SK-N-SH (cell line): Measurements from ENCODE around the gene SFT2D3. TPM values are rescaled to one million over a fixed set of nuclear protein-coding genes. Genes with fewer than 3 reads are reported as not detected.

ENCODE experiments used
- CTCF ChIA-PET: fragments of 300-600, 350-600 bp; formaldehyde crosslinking; extraction: SDS; loops from one replicate; lab custom pipeline; 2021; lab: Yijun Ruan, JAX
- POLR2A ChIA-PET: fragments of 350-600 bp; sonication (Branson Sonifier 250); formaldehyde crosslinking; extraction: SDS; loops from one replicate; lab custom pipeline; 2020; ENCODE audit warnings: antibody characterized with exemption, inconsistent platforms; lab: Yijun Ruan, JAX
- DNase-seq: peaks from one replicate; pipeline ENCODE4 v3.0.0; 2012
- H2AFZ ChIP-seq: fragments of 200-600 bp; sonication (generic); 2 replicates; pipeline ENCODE4 v1.8.1; 2016; ENCODE audit warnings: antibody characterized with exemption, mild to moderate bottlenecking, low read depth
- H3F3A ChIP-seq: fragments of 200-600 bp; sonication (generic); replicated peaks from 2 replicates; pipeline ENCODE3; 2016; ENCODE audit warnings: antibody characterized with exemption, mild to moderate bottlenecking; ENCODE audit not compliant: insufficient read depth
- H3K27ac ChIP-seq, 2 experiments: fragments of 200-500 bp in 1 of 2; fragments of 200-600 bp in 1 of 2; sonication (Bioruptor generic) in 1 of 2; sonication (generic), shearing (Covaris generic) in 1 of 2; 2 replicates each; pipeline versions ENCODE4 v1.5.1 to v1.6.1; 2014 to 2016; ENCODE audit warnings: low read depth in 2 of 2, inconsistent platforms in 1 of 2, low read length in 1 of 2, mild to moderate bottlenecking in 1 of 2, mixed read lengths in 1 of 2
- H3K27me3 ChIP-seq: fragments of 200-600 bp; sonication (generic), shearing (Covaris generic); 2 replicates; pipeline ENCODE4 v1.6.1; 2016; ENCODE audit warnings: mixed run types; ENCODE audit not compliant: insufficient read depth
- H3K36me3 ChIP-seq, 2 experiments: fragments of 200-500 bp in 1 of 2; fragments of 200-600 bp in 1 of 2; sonication (Bioruptor generic) in 1 of 2; sonication (generic) in 1 of 2; replicated peaks in 1 of 2; 2 replicates each; pipeline versions ENCODE3 to v1.5.1; 2014 to 2016; ENCODE audit warnings: low read length in 1 of 2, mild to moderate bottlenecking in 1 of 2; ENCODE audit not compliant: insufficient read depth in 2 of 2, control insufficient read depth in 1 of 2
- H3K4me1 ChIP-seq, 2 experiments: fragments of 200-500 bp in 1 of 2; fragments of 200-600 bp in 1 of 2; sonication (Bioruptor generic) in 1 of 2; sonication (generic), shearing (Covaris generic) in 1 of 2; 2 replicates each; pipeline versions ENCODE4 v1.5.1 to v1.6.1; 2014 to 2016; ENCODE audit warnings: low read depth in 1 of 2, low read length in 1 of 2, mixed run types in 1 of 2; ENCODE audit not compliant: insufficient read depth in 2 of 2, control insufficient read depth in 1 of 2
- H3K4me2 ChIP-seq: fragments of 200-600 bp; sonication (generic), shearing (Covaris generic); 2 replicates; pipeline ENCODE4 v1.6.1; 2017; ENCODE audit warnings: mixed run types
- H3K4me3 ChIP-seq, 2 experiments: fragments of 200-500 bp in 1 of 2; fragments of 200-600 bp in 1 of 2; sonication (Bioruptor generic) in 1 of 2; sonication (generic), shearing (Covaris generic) in 1 of 2; 2 replicates each; pipeline versions ENCODE4 v1.5.1 to v1.8.1; 2014 to 2016; ENCODE audit warnings: low read depth in 2 of 2, inconsistent platforms in 1 of 2, low read length in 1 of 2, mild to moderate bottlenecking in 1 of 2, mixed read lengths in 1 of 2, moderate library complexity in 1 of 2
- H3K79me2 ChIP-seq: fragments of 200-600 bp; sonication (generic); 2 replicates; pipeline ENCODE4 v1.8.1; 2017; ENCODE audit warnings: mild to moderate bottlenecking; ENCODE audit not compliant: insufficient read depth
- H3K9ac ChIP-seq: fragments of 200-600 bp; sonication (generic); 2 replicates; pipeline ENCODE4 v1.6.1; 2017; ENCODE audit warnings: mixed run types
- H3K9me2 ChIP-seq: fragments of 200-600 bp; sonication (generic); 2 replicates; pipeline ENCODE4 v1.6.1; 2017; ENCODE audit warnings: mixed run types
- H3K9me3 ChIP-seq: fragments of 200-600 bp; sonication (generic); 2 replicates; pipeline ENCODE4 v1.6.1; 2017; ENCODE audit warnings: mixed run types, mild to moderate bottlenecking, moderate library complexity
- H4K20me1 ChIP-seq: fragments of 200-600 bp; sonication (generic); 2 replicates; pipeline ENCODE4 v1.6.1; 2017; ENCODE audit warnings: mild to moderate bottlenecking, mixed run types; ENCODE audit not compliant: insufficient read depth
- CHD2 ChIP-seq: fragments of 150-350 bp; IDR thresholded peaks from 2 replicates; pipeline ENCODE4 v1.6.1; 2018; ENCODE audit warnings: low read length; ENCODE audit not compliant: partially characterized antibody
- MEF2A ChIP-seq: IDR thresholded peaks from 2 replicates; pipeline ENCODE4 v1.4.0; 2012; ENCODE audit warnings: low read depth, borderline replicate concordance
- NFIC ChIP-seq: IDR thresholded peaks from 2 replicates; pipeline ENCODE4 v1.4.0; 2012; ENCODE audit warnings: borderline replicate concordance
- NRF1 ChIP-seq: IDR thresholded peaks from 2 replicates; pipeline ENCODE4 v1.6.1; 2012; ENCODE audit warnings: low read depth, mild to moderate bottlenecking, low read length
- RAD21 ChIP-seq: IDR thresholded peaks from 2 replicates; pipeline ENCODE4 v1.6.1; 2012; ENCODE audit warnings: mild to moderate bottlenecking, low read length
- RXRA ChIP-seq: IDR thresholded peaks from 2 replicates; pipeline ENCODE4 v1.4.0; 2012; ENCODE audit warnings: low read depth, mild to moderate bottlenecking, borderline replicate concordance
- SIN3A ChIP-seq: IDR thresholded peaks from 2 replicates; pipeline ENCODE4 v1.6.1; 2012; ENCODE audit warnings: low read depth, mild to moderate bottlenecking, low read length, moderate library complexity, borderline replicate concordance
- TCF12 ChIP-seq: IDR thresholded peaks from 2 replicates; pipeline ENCODE4 v1.4.0; 2012
- TEAD4 ChIP-seq: IDR thresholded peaks from 2 replicates; pipeline ENCODE4 v1.4.0; 2012; ENCODE audit warnings: mild to moderate bottlenecking, borderline replicate concordance; ENCODE audit not compliant: insufficient read depth
- WGBS: methylation state at CpG from one replicate; pipeline ENCODE4 v1.1.6; 2017; ENCODE audit warnings: low lambda C conversion rate; 5-methylcytosine and 5-hydroxymethylcytosine counted together
- polyA plus RNA-seq, 3 experiments: library from polyadenylated mRNA; depleted of rRNA; stranded (reverse); fragments of >200 nt; gene quantifications; 2 replicates each; pipeline ENCODE4 v1.2.3, GENCODE V29; 2012
- TF ChIP-seq, protein P1 (sequence below): IDR thresholded peaks from 2 replicates; pipeline ENCODE4 v1.6.1; 2012; ENCODE audit warnings: mild to moderate bottlenecking, low read depth, low read length, moderate library complexity
- TF ChIP-seq, protein P2 (sequence below): fragments of 150-350 bp; IDR thresholded peaks from 2 replicates; pipeline ENCODE4 v1.6.1; 2016; ENCODE audit warnings: mild to moderate bottlenecking, low read depth, low read length
- TF ChIP-seq, protein P3 (sequence below): fragments of 200-600 bp; sonication (generic); IDR thresholded peaks from 2 replicates; pipeline ENCODE4 v1.6.1; 2017; ENCODE audit warnings: antibody characterized with exemption, mild to moderate bottlenecking, moderate library complexity

SFT2D3 gene
- polyA plus RNA-seq, 1 of the 3 experiments (the other 2 are of a cell fraction) = 3.2 TPM

DNA sequence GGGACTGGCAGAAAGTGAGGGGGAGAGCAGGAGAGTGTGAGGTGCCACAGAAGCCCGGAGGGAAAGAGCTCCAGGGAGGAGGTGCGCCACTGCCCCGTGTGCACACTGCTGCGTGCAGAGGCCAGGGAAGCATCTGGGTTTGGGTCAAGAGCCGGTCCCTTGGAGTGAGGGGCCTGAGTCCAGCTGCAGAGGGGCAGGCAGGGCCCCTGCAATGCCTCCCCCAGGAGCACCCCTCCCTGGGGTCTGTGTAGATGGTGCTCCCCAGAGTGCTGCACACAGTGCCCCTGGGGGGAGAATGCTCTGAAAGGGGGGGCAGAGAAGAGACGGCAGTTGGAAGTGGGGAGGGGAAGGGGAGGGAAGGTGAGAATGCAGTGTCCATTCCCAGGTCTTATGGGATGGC, 22.3 kb upstream of the SFT2D3 start:
- H3K9ac ChIP-seq = no peak overlapping the region
- H3K27me3 ChIP-seq = peaks cover 14% of the 10 kb centered on the region; the same call in 1 of the 2 replicates
- peak; percentile 25 for DNase-seq
- TF ChIP-seq RXRA = no peak
- TF ChIP-seq, protein P1, sequence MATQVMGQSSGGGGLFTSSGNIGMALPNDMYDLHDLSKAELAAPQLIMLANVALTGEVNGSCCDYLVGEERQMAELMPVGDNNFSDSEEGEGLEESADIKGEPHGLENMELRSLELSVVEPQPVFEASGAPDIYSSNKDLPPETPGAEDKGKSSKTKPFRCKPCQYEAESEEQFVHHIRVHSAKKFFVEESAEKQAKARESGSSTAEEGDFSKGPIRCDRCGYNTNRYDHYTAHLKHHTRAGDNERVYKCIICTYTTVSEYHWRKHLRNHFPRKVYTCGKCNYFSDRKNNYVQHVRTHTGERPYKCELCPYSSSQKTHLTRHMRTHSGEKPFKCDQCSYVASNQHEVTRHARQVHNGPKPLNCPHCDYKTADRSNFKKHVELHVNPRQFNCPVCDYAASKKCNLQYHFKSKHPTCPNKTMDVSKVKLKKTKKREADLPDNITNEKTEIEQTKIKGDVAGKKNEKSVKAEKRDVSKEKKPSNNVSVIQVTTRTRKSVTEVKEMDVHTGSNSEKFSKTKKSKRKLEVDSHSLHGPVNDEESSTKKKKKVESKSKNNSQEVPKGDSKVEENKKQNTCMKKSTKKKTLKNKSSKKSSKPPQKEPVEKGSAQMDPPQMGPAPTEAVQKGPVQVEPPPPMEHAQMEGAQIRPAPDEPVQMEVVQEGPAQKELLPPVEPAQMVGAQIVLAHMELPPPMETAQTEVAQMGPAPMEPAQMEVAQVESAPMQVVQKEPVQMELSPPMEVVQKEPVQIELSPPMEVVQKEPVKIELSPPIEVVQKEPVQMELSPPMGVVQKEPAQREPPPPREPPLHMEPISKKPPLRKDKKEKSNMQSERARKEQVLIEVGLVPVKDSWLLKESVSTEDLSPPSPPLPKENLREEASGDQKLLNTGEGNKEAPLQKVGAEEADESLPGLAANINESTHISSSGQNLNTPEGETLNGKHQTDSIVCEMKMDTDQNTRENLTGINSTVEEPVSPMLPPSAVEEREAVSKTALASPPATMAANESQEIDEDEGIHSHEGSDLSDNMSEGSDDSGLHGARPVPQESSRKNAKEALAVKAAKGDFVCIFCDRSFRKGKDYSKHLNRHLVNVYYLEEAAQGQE = no peak
- TF ChIP-seq TEAD4 = no peak
- H3K9me2 ChIP-seq = no peaks in the 10 kb centered on the region
- CTCF ChIA-PET = interaction anchor here (5.2 kb wide), 1 partner anchor 18 kb away, joined by 19 read pairs; no protein-coding TSS in a partner anchor
- 88% methylated on average over 3 of the region's 6 CpGs for WGBS
- no peak overlapping the region for H3K4me3 ChIP-seq
- H3K36me3 ChIP-seq = no peaks in the 10 kb centered on the region
- H3K9me3 ChIP-seq = no peaks in the 10 kb centered on the region
- H3K4me1 ChIP-seq = peaks cover 0 to 9% of the 10 kb centered on the region in 2 experiments; a peak in 1 of 4 replicates
- H3F3A ChIP-seq = no peaks in the 10 kb centered on the region
- no peaks in the 10 kb centered on the region for H4K20me1 ChIP-seq
- H3K27ac ChIP-seq = no peak overlapping the region
- H3K79me2 ChIP-seq = no peaks in the 10 kb centered on the region
- H2AFZ ChIP-seq = no peak overlapping the region
- POLR2A ChIA-PET = no interaction called here
- no peak overlapping the region for H3K4me2 ChIP-seq

DNA sequence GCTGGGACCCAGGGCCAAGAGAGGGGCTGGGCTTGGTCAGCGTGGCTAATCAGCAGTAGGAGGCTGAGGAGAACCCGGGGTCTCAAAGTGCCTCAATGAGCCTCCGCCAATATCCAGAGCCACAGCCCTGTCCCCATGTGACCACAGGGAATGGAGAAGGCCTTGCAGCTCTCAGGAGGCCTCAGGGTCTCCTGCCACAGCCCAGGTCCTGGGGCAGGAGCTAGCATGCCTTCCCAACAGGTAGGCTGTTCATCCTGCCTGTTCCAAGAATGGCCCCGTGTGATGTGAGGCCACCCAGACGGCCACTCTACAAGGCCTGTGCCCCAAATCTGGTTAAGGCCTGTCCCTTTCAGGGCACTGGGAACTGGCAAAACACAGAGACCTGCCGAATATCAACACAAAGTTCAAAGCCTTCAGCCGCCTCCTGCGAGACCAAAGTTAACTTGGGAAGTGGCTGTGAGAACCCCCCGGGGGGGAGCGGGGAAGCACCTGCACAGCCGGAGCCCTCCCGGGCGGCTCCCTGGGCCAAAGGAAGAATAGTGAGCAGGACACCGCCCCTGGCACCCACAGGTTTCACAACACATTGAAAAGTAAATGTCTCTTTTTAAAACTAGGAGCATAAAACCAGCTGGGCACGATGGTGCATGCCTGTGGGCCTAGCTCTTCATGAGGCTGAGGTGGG, 21.5 kb upstream of the SFT2D3 start:
- no peak overlapping the region for H3K9ac ChIP-seq
- H3K27ac ChIP-seq = no peak overlapping the region
- no peaks in the 10 kb centered on the region for H3K9me2 ChIP-seq
- peak; percentile 32 for DNase-seq
- ChIA-PET POLR2A (no interaction called here), CTCF (interaction anchor here (1.3 to 5.2 kb wide), 3 partner anchors 17 to 30 kb away, joined by 3 to 19 read pairs (median 12); no protein-coding TSS in a partner anchor)
- no peak overlapping the region for H2AFZ ChIP-seq
- no peaks in the 10 kb centered on the region for H3K36me3 ChIP-seq
- no peak overlapping the region for H3K4me2 ChIP-seq
- WGBS = 81% methylated on average over 9 of the region's 15 CpGs
- H3K79me2 ChIP-seq = no peaks in the 10 kb centered on the region
- no peaks in the 10 kb centered on the region for H3F3A ChIP-seq
- H4K20me1 ChIP-seq = no peaks in the 10 kb centered on the region
- peaks cover 0 to 9% of the 10 kb centered on the region in 2 experiments; a peak in 1 of 4 replicates for H3K4me1 ChIP-seq
- peaks cover 14% of the 10 kb centered on the region; the same call in 1 of the 2 replicates for H3K27me3 ChIP-seq
- H3K4me3 ChIP-seq = no peak overlapping the region
- H3K9me3 ChIP-seq = no peaks in the 10 kb centered on the region
- TF ChIP-seq NRF1 (no peak), MEF2A (no peak), TCF12 (no peak), NFIC (no peak), SIN3A (no peak), CHD2 (no peak), RAD21 (no peak), RXRA (no peak)
- TF ChIP-seq, protein P2, sequence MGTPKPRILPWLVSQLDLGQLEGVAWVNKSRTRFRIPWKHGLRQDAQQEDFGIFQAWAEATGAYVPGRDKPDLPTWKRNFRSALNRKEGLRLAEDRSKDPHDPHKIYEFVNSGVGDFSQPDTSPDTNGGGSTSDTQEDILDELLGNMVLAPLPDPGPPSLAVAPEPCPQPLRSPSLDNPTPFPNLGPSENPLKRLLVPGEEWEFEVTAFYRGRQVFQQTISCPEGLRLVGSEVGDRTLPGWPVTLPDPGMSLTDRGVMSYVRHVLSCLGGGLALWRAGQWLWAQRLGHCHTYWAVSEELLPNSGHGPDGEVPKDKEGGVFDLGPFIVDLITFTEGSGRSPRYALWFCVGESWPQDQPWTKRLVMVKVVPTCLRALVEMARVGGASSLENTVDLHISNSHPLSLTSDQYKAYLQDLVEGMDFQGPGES = no peak
- TF ChIP-seq, protein P3, sequence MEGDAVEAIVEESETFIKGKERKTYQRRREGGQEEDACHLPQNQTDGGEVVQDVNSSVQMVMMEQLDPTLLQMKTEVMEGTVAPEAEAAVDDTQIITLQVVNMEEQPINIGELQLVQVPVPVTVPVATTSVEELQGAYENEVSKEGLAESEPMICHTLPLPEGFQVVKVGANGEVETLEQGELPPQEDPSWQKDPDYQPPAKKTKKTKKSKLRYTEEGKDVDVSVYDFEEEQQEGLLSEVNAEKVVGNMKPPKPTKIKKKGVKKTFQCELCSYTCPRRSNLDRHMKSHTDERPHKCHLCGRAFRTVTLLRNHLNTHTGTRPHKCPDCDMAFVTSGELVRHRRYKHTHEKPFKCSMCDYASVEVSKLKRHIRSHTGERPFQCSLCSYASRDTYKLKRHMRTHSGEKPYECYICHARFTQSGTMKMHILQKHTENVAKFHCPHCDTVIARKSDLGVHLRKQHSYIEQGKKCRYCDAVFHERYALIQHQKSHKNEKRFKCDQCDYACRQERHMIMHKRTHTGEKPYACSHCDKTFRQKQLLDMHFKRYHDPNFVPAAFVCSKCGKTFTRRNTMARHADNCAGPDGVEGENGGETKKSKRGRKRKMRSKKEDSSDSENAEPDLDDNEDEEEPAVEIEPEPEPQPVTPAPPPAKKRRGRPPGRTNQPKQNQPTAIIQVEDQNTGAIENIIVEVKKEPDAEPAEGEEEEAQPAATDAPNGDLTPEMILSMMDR = no peak
